Tongue (tissue), 2 donors: ENCODE data around the gene CD200. TPM values are rescaled to one million over a fixed set of nuclear protein-coding genes. Genes with fewer than 3 reads are reported as not detected.
"Not testable (repeated sequence)": the region's sequence is repeated elsewhere in the genome, so short reads cannot be mapped to it uniquely, and the experiment has no call there.

Experiments
- DNase-seq: peaks from one replicate; pipeline ENCODE4 v3.0.0-alpha.2; 2015
- total RNA-seq: library from RNA; depleted of rRNA; stranded (reverse); fragments of >200 nt; gene quantifications from one replicate; pipeline ENCODE4 v1.2.3, GENCODE V29; 2014

The CD200 gene
- total RNA-seq, 1 donor from 2014 or later: 10.2 TPM

DNA sequence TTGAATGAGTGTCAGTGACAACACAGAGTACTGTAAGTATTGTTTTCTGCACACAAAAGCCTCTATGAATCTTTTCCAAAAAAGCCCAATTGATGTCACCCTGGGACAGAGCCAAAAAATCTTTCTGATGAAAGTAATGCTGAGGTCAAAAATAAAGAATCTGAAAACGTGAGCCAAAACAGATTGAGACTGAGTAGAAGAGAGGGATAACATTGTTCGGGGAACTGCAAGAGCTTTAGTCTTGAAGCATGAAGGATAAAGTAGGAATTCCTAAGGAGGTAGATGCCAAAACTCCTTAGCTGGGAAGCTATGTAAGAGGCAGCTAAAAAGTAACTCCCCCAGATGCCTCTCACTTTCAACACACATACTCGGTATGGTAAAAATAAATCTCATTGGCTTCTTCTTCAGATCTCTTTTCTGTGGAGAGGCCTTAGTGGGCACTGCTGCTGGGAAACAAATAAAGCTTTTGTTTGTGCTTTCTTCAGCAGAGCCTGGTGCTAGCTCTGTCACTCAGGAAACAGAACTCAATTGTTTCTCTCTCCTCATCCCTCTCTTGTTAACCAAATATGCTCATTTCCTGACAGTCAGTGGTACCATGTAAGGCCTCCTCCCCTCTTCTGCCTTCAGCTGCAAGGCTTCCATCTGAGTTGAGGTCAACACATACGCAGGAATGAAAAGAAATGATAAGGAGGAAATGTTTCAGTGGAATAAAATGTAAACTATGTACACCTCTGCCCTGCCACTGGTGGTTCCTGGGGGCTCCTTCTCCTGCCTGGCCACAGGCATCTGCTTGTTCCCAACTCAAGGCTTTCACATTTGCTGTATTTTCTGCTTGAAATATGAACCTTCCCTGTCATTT, 58.1 kb downstream of the CD200 start:
- peak; percentile 92 for DNase-seq

DNA sequence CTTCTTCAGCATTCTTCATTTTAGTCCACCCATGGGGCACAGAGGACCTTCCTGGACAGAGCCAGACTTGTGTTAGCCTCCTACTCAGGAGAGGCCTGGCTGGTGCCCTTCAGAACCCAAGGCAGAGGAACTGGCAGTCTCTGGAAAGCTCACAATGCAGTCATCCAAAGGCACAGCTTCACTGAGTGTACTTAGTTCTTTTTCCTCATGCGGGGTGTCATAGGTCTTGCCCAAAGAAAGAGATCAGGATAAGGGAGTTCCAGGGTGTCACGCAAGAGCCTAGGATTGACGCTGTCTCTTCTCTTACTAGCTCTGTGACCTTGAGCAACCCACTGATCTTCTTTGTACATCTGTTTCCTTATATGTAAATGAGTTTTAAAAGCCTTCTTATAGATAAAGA, 58.7 kb downstream of the CD200 start:
- DNase-seq: no peak

GRCh38 chr3:112392393-112393359, 59.7 kb downstream of the CD200 start:
- DNase-seq: no peak

DNA sequence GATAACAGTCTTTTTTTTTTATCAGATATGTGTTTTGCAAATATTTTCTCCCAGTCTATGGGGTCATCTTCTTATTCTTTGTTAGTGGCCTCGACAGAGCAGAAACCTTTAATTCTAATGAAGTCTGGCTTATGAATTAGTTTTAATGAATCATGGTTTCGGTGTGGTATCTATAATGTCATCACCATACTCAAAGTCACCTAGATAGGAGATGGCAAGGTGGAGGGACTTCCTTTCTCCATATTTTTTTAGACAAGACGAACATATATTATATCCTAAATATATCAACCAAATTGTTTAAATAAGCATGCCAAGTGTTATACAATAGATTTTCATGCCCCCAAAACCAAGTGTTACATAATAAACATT, 60.4 kb downstream of the CD200 start:
- no peak for DNase-seq

GRCh38 chr3:112394003-112394640, 61.2 kb downstream of the CD200 start:
- DNase-seq: no peak

- peak; percentile 41 for DNase-seq
These were observed 62.4 kb downstream of the CD200 start for GRCh38 chr3:112395181-112395895.

- no peak for DNase-seq
These were observed 62.9 kb downstream of the CD200 start for GRCh38 chr3:112395896-112396290.

DNA sequence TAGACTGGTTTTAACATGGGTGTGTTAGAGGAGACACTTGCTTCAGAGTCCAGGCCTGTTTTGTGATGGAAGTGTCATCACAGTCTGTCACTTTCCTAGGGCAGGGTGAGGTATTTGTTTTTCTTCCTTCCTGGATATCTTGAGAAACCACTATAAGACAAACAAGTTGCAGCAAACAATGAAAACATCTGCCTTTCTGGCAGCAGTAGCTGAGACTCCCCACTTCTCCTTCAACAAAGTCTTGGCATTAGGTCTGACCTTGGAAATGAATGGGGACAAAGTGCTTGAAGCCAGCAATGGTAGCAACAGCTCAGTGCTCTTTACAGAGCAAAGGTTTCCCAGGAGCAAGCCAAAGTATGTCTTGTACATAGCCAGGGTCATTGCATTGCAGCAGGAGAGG, 64.6 kb downstream of the CD200 start:
- no peak for DNase-seq

GRCh38 chr3:112399064-112399463, 66.1 kb downstream of the CD200 start:
- DNase-seq: no peak

DNA sequence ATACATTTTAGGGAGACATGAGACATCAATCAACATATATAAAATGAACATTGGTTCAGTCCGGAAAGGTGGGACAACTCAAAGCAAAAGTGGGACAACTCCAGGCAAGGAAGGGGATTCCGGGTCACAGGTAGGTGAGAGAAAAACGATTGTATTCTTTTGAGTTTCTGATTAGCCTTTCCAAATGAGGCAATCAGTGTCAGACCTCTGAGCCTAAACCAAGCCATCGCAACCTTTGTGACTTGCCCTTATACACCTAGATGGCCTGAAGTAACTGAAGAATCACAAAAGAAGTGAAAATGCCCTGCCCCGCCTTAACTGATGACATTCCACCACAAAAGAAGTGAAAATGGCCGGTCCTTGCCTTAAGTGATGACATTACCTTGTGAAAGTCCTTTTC, 66.6 kb downstream of the CD200 start:
- DNase-seq: not testable (repeated sequence)

DNA sequence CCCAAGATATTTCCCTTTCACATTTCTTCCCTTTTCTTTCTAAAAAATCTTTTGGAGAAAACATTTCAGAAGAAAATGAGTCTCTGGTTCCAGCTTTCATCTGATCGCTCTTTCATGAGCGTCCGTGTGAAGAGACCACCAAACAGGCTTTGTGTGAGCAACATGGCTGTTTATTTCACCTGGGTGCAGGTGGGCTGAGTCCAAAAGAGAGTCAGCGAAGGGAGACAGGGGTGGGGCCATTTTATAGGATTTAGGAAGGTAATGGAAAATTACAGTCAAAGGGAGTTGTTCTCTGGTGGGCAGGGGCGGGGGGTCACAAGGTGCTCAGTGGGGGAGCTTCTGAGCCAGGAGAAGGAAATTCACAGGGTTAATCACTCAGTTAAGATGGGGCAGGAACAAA, 67.4 kb downstream of the CD200 start:
- not testable (repeated sequence) for DNase-seq

- DNase-seq: no peak
These were observed 68.7 kb downstream of the CD200 start for GRCh38 chr3:112401617-112402016.

DNA sequence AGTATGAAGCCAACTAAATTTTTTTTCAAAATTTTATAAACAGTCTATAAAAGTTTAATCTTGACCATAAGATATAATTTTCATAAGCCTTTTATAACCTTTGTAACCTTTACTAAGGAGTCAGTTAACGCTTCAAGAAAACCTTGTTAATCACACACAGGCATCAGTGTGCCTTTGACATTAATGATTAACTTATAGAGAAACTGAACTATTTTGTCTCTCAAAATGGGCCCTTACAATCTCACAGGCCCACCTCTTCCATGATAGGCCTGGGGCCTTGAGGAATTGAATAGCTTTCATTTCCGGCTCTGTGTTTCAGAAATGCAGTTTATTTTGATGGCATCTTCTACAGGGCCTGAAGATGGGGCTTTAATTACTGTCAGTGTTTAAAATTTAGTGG, 70.1 kb downstream of the CD200 start:
- DNase-seq: no peak

- DNase-seq: not testable (repeated sequence)
These were observed 72.1 kb downstream of the CD200 start for GRCh38 chr3:112404924-112405549.

- no peak for DNase-seq
These were observed 72.9 kb downstream of the CD200 start for GRCh38 chr3:112405845-112406244.

GRCh38 chr3:112407214-112407887, 74.4 kb downstream of the CD200 start:
- DNase-seq: no peak

- no peak for DNase-seq
These were observed 75.1 kb downstream of the CD200 start for GRCh38 chr3:112407888-112408702.

DNA sequence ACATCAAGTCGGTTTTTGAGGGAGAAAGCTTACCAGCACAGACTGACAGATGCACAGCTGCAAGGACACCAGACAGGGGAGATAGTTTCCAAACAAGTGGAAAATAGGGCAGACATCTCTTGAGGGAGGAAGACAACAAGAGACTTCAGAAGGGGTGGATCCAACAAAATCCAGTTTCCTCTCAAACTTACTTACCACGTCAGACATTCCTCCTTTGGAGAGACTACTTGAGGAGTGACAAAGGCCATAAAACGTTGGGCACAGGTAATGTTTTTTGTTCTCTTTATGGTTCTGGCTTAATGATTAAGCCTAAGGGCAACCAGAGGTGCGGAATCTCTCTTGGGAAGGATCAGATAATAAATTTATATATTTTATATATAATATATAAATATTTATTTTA, 76.1 kb downstream of the CD200 start:
- DNase-seq: no peak

DNA sequence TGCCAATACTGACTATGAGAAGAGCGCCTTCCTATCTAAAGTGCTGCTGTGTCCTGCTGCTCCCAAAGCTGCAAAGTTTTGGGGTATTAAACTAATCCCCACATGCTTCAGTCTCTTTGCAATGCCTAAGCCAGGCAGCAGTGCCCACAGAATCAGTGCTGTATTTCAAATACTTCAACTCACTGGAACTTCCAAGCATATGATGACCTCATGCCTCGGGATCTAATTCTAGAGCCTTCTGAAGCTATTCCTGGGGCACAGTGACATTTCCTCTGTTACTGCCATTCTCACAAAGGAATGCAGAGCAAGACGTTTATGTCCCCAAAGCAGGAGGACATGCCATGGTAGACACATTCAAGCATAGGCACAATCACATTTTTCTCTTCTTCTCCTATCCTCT, 78.5 kb downstream of the CD200 start:
- peak; percentile 28 for DNase-seq
